Glutamatergic neuron (in vitro differentiated cells): Measurements from ENCODE around the gene DEFB114. TPM values are rescaled to one million over a fixed set of nuclear protein-coding genes. Genes with fewer than 3 reads are reported as not detected.

Source experiments
- total RNA-seq: library from RNA; stranded (reverse); fragmentation: NEBNext Ultra II Directional; extraction: Animal tissue kit (Norgen Biotek cat#: 25700); gene quantifications from one replicate; pipeline ENCODE4 v1.2.1, GENCODE V29; 2021; ENCODE audit not compliant: unreplicated experiment

The DEFB114 gene
- total RNA-seq, 1 donor from 2014 or later = not detected

Other genes with a start within 250 kb of the DEFB114 start
- gene CRISP3, start 219.8 kb downstream of the DEFB114 start, total RNA-seq = not detected
- not detected for gene PGK2, start 176.9 kb downstream of the DEFB114 start, total RNA-seq
- not detected for gene CRISP1, start 97.6 kb downstream of the DEFB114 start, total RNA-seq
- gene DEFB113, start 5.5 kb upstream of the DEFB114 start, total RNA-seq = not detected
- gene DEFB110, start 57.8 kb upstream of the DEFB114 start, total RNA-seq = not detected
- gene DEFB112, start 85.8 kb upstream of the DEFB114 start, total RNA-seq = not detected